Spinal cord (tissue), 10 donors: ENCODE data around the gene SIM2. TPM values are rescaled to one million over a fixed set of nuclear protein-coding genes. Genes with fewer than 3 reads are reported as not detected.

ENCODE experiments used
- DNase-seq, 6 donors: peaks; one replicate each; pipeline versions ENCODE4 v3.0.0 to v3.0.0-alpha.2; 2013 to 2015; ENCODE audit warnings: low spot score in 6 of 6, low read depth in 4 of 6
- H3K27ac ChIP-seq: one replicate; pipeline ENCODE4 v1.5.1; 2013; ENCODE audit warnings: low read depth, low read length, control low read depth
- H3K27me3 ChIP-seq: one replicate; pipeline ENCODE4 v1.6.1; 2013; ENCODE audit warnings: low read length; ENCODE audit not compliant: control insufficient read depth, insufficient read depth
- H3K36me3 ChIP-seq: one replicate; pipeline ENCODE4 v1.6.1; 2013; ENCODE audit warnings: low read length; ENCODE audit not compliant: control insufficient read depth, insufficient read depth
- H3K4me1 ChIP-seq: one replicate; pipeline ENCODE4 v1.6.1; 2013; ENCODE audit warnings: low read length; ENCODE audit not compliant: control insufficient read depth, insufficient read depth
- H3K4me3 ChIP-seq: one replicate; pipeline ENCODE4 v1.5.1; 2013; ENCODE audit warnings: low read depth, low read length, control low read depth
- H3K9me3 ChIP-seq: one replicate; pipeline ENCODE4 v1.6.1; 2013; ENCODE audit warnings: low read length; ENCODE audit not compliant: control insufficient read depth, insufficient read depth
- WGBS: methylation state at CpG from one replicate; pipeline ENCODE4 v1.1.5; 2013; ENCODE audit warnings: missing lambda C conversion rate; ENCODE audit not compliant: insufficient coverage; 5-methylcytosine and 5-hydroxymethylcytosine counted together
- polyA plus RNA-seq, 2 donors: library from polyadenylated mRNA; unstranded; fragments of 120-200 nt; gene quantifications; one replicate each; pipeline ENCODE4 v1.2.1, GENCODE V29; 2013; ENCODE audit not compliant: insufficient read length in 2 of 2
- total RNA-seq, 2 donors: library from RNA; depleted of rRNA in 1 of 2; stranded (reverse); fragments of 120-200 nt in 1 of 2; fragments of >200 nt in 1 of 2; gene quantifications; one replicate each; pipeline versions ENCODE4 v1.2.3 to v1.2.4, GENCODE V29; 2013 to 2014
- donor health status: healthy.

The SIM2 gene
- total and polyA plus RNA-seq, 4 donors: 0.06 to 3.3 (median 2.9) TPM; not detected in 1

- WGBS: under 1% methylated on average over 22 of the region's 39 CpGs
- H3K4me1 ChIP-seq: peaks cover 66% of the 10 kb centered on the region
- H3K4me3 ChIP-seq: no peak overlapping the region
- no peaks in the 10 kb centered on the region for H3K36me3 ChIP-seq
- H3K9me3 ChIP-seq: no peaks in the 10 kb centered on the region
- peaks cover 100% of the 10 kb centered on the region for H3K27me3 ChIP-seq
- peak in 1 of 6 donors; percentile 25 for DNase-seq
- no peak overlapping the region for H3K27ac ChIP-seq
Measured at GRCh38 chr21:36704958-36705678, 6.2 kb downstream of the SIM2 start.

GRCh38 chr21:36705679-36706481, 7.0 kb downstream of the SIM2 start:
- Histone ChIP-seq H3K4me3 (no peak overlapping the region), H3K9me3 (no peaks in the 10 kb centered on the region), H3K36me3 (no peaks in the 10 kb centered on the region), H3K27me3 (peaks cover 100% of the 10 kb centered on the region), H3K4me1 (peaks cover 67% of the 10 kb centered on the region), H3K27ac (no peak overlapping the region)
- no peak for DNase-seq
- 5% methylated on average over 16 of the region's 22 CpGs for WGBS

- H3K4me1 ChIP-seq: peaks cover 61% of the 10 kb centered on the region
Measured at GRCh38 chr21:36706482-36706852, 7.6 kb downstream of the SIM2 start.

GRCh38 chr21:36706951-36707762, 8.2 kb downstream of the SIM2 start:
- Histone ChIP-seq H3K27ac (no peak overlapping the region), H3K36me3 (no peaks in the 10 kb centered on the region), H3K4me3 (no peak overlapping the region), H3K27me3 (peaks cover 99% of the 10 kb centered on the region), H3K4me1 (peaks cover 56% of the 10 kb centered on the region), H3K9me3 (no peaks in the 10 kb centered on the region)
- 4% methylated on average over 32 of the region's 32 CpGs for WGBS
- peak in 2 of 6 donors; percentile 65 to 71 for DNase-seq

More at GRCh38 chr21:36706482-36706852, 7.6 kb downstream of the SIM2 start:
- Histone ChIP-seq H3K27ac (no peak overlapping the region), H3K27me3 (peaks cover 100% of the 10 kb centered on the region), H3K36me3 (no peaks in the 10 kb centered on the region), H3K4me3 (no peak overlapping the region), H3K9me3 (no peaks in the 10 kb centered on the region)
- WGBS: 0% methylated on average over 1 of the region's 13 CpGs
- DNase-seq: no peak

- Histone ChIP-seq H3K4me1 (peaks cover 56% of the 10 kb centered on the region), H3K36me3 (no peaks in the 10 kb centered on the region), H3K27me3 (peaks cover 99% of the 10 kb centered on the region), H3K27ac (no peak overlapping the region), H3K4me3 (no peak overlapping the region), H3K9me3 (no peaks in the 10 kb centered on the region)
- WGBS: 2% methylated on average over 53 of the region's 53 CpGs
- DNase-seq: no peak
Measured at GRCh38 chr21:36707763-36708285, 8.9 kb downstream of the SIM2 start.

GRCh38 chr21:36708286-36709029, 9.5 kb downstream of the SIM2 start:
- no peaks in the 10 kb centered on the region for H3K9me3 ChIP-seq
- no peak overlapping the region for H3K27ac ChIP-seq
- H3K36me3 ChIP-seq: no peaks in the 10 kb centered on the region
- peaks cover 56% of the 10 kb centered on the region for H3K4me1 ChIP-seq
- under 1% methylated on average over 36 of the region's 44 CpGs for WGBS
- peaks cover 99% of the 10 kb centered on the region for H3K27me3 ChIP-seq
- peak in 1 of 6 donors; percentile 20 for DNase-seq
- H3K4me3 ChIP-seq: no peak overlapping the region

- Histone ChIP-seq H3K27me3 (peaks cover 99% of the 10 kb centered on the region), H3K4me1 (peaks cover 55% of the 10 kb centered on the region), H3K4me3 (no peak overlapping the region), H3K9me3 (no peaks in the 10 kb centered on the region), H3K36me3 (no peaks in the 10 kb centered on the region), H3K27ac (no peak overlapping the region)
- under 1% methylated on average over 45 of the region's 55 CpGs for WGBS
- no peak for DNase-seq
Measured at GRCh38 chr21:36709030-36709867, 10.3 kb downstream of the SIM2 start.

- no peak overlapping the region for H3K4me3 ChIP-seq
- peaks cover 47% of the 10 kb centered on the region for H3K4me1 ChIP-seq
- H3K36me3 ChIP-seq: no peaks in the 10 kb centered on the region
- peaks cover 99% of the 10 kb centered on the region for H3K27me3 ChIP-seq
- no peak overlapping the region for H3K27ac ChIP-seq
- DNase-seq: peak in 1 of 6 donors; percentile 25
- no peaks in the 10 kb centered on the region for H3K9me3 ChIP-seq
- 4% methylated on average over 31 of the region's 38 CpGs for WGBS
Measured at GRCh38 chr21:36709868-36710728, 11.2 kb downstream of the SIM2 start.
